DOHH2 (cell line): ENCODE data around the gene MYD88.

ENCODE experiments used
- H3F3A ChIP-seq: fragments of 200-600 bp; sonication (generic), shearing (Covaris generic); 2 replicates; pipeline ENCODE4 v1.6.0; 2016; ENCODE audit warnings: antibody characterized with exemption, mild to moderate bottlenecking; ENCODE audit not compliant: control insufficient read depth, insufficient read depth
- H3K27ac ChIP-seq: fragments of 200-600 bp; sonication (generic); 2 replicates; pipeline ENCODE4 v1.5.1; 2014; ENCODE audit warnings: low read depth, mild to moderate bottlenecking, low read length, moderate library complexity
- H3K27me3 ChIP-seq: fragments of 200-600 bp; sonication (generic); 2 replicates; pipeline ENCODE4 v1.6.1; 2014; ENCODE audit warnings: mild to moderate bottlenecking, low read length, mixed read lengths; ENCODE audit not compliant: control insufficient read depth
- H3K36me3 ChIP-seq: fragments of 200-600 bp; sonication (generic); 2 replicates; pipeline ENCODE4 v1.6.1; 2014; ENCODE audit warnings: mild to moderate bottlenecking, low read length, moderate library complexity, mixed read lengths; ENCODE audit not compliant: control insufficient read depth
- H3K4me1 ChIP-seq: fragments of 200-600 bp; sonication (generic); 2 replicates; pipeline ENCODE4 v1.6.1; 2014; ENCODE audit warnings: mild to moderate bottlenecking, low read length, mixed read lengths; ENCODE audit not compliant: control insufficient read depth
- H3K4me2 ChIP-seq: fragments of 200-600 bp; sonication (generic); 2 replicates; pipeline ENCODE4 v1.6.0; 2014; ENCODE audit warnings: mild to moderate bottlenecking, low read length, moderate library complexity
- H3K4me3 ChIP-seq: fragments of 200-600 bp; sonication (generic); 2 replicates; pipeline ENCODE4 v1.5.1; 2014; ENCODE audit warnings: mild to moderate bottlenecking, low read length, mixed read lengths
- H3K79me2 ChIP-seq: fragments of 200-600 bp; sonication (generic); 2 replicates; pipeline ENCODE4 v1.6.1; 2014; ENCODE audit warnings: mild to moderate bottlenecking, low read length, mixed read lengths; ENCODE audit not compliant: control insufficient read depth
- H3K9me2 ChIP-seq: fragments of 200-600 bp; sonication (generic); replicated peaks from 2 replicates; pipeline ENCODE4 v1.6.1; 2014; ENCODE audit warnings: mild to moderate bottlenecking, low read length, mixed read lengths; ENCODE audit not compliant: control insufficient read depth
- H3K9me3 ChIP-seq: fragments of 200-600 bp; sonication (generic); 2 replicates; pipeline ENCODE4 v1.6.1; 2014; ENCODE audit warnings: antibody characterized with exemption, low read length, mixed read lengths; ENCODE audit not compliant: control insufficient read depth, insufficient read depth
- H4K20me1 ChIP-seq: fragments of 200-600 bp; sonication (generic); 2 replicates; pipeline ENCODE4 v1.6.0; 2014; ENCODE audit warnings: low read depth, mild to moderate bottlenecking, antibody characterized with exemption, low read length, moderate library complexity; ENCODE audit not compliant: control insufficient read depth, insufficient read depth
- EZH2phosphoT487 ChIP-seq: fragments of 200-600 bp; sonication (generic); IDR thresholded peaks from 2 replicates; pipeline ENCODE4 v1.6.1; 2017; ENCODE audit warnings: borderline replicate concordance, mild to moderate bottlenecking, antibody characterized with exemption, low read length, moderate library complexity, mixed read lengths
- TF ChIP-seq, protein P1 (sequence below): fragments of 200-600 bp; sonication (generic); IDR thresholded peaks from one replicate; pipeline ENCODE4 v1.5.1; 2014; ENCODE audit warnings: antibody characterized with exemption, mild to moderate bottlenecking, low read depth, low read length; ENCODE audit not compliant: poor library complexity, severe bottlenecking

MYD88 gene

GRCh38 chr3:38119821-38120692 lies 18.4 kb upstream of the MYD88 start:
- Histone ChIP-seq H3K4me1 (peaks cover 4% of the 10 kb centered on the region; the same call in 1 of the 2 replicates), H3K9me3 (no peaks in the 10 kb centered on the region), H3F3A (peaks cover under 1% of the 10 kb centered on the region), H3K27me3 (peaks cover 4% of the 10 kb centered on the region; the same call in 1 of the 2 replicates), H3K4me3 (no peak overlapping the region), H3K9me2 (no peaks in the 10 kb centered on the region), H4K20me1 (no peaks in the 10 kb centered on the region), H3K36me3 (peaks cover 27% of the 10 kb centered on the region), H3K27ac (no peak overlapping the region), H3K4me2 (no peak overlapping the region), H3K79me2 (no peaks in the 10 kb centered on the region)
- TF ChIP-seq, protein P1, sequence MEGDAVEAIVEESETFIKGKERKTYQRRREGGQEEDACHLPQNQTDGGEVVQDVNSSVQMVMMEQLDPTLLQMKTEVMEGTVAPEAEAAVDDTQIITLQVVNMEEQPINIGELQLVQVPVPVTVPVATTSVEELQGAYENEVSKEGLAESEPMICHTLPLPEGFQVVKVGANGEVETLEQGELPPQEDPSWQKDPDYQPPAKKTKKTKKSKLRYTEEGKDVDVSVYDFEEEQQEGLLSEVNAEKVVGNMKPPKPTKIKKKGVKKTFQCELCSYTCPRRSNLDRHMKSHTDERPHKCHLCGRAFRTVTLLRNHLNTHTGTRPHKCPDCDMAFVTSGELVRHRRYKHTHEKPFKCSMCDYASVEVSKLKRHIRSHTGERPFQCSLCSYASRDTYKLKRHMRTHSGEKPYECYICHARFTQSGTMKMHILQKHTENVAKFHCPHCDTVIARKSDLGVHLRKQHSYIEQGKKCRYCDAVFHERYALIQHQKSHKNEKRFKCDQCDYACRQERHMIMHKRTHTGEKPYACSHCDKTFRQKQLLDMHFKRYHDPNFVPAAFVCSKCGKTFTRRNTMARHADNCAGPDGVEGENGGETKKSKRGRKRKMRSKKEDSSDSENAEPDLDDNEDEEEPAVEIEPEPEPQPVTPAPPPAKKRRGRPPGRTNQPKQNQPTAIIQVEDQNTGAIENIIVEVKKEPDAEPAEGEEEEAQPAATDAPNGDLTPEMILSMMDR, result no peak
- no peak for TF ChIP-seq EZH2phosphoT487

DNA sequence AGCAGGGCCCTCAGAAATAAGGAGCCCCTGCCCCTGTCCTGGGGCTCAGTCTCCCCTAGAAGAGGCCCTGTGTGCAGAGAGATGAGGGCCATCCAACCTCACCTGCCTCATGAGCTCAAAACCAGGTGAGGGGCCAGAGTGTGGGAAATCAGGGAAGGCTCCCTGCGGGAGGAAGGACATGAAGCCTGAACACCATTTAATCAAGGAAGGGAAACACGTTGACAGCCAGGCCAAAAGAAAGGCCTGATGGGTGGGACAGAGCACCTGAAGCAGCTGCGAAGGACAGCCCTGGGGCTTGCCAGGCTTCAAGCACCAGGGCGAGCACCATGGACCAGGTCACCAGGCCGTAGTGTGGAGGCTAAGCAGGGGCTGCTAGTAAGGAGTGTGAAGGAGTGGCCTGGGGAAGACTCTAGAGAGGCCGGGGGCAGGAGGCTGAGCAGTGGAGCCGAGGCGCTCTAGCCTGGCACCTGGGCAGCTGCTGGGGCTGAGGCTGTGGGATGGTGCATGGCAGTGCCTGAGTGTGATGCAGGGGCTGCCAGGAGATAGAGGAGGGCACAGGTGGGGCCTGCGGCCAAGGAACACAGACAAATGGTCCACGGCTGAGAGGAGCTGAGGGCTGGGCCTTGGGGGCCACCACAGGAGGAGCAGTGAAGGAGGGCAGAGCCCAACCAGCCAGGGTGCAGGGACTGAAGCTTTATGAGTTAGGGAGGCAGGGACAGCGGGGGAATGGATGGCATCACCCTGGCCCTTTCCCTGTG lies 17.6 kb upstream of the MYD88 start:
- Histone ChIP-seq H3K36me3 (peaks cover 35% of the 10 kb centered on the region), H3K4me2 (no peak overlapping the region), H3F3A (peaks cover 3% of the 10 kb centered on the region), H3K79me2 (no peaks in the 10 kb centered on the region), H3K9me2 (no peaks in the 10 kb centered on the region), H3K27ac (no peak overlapping the region), H3K4me3 (no peak overlapping the region), H4K20me1 (no peaks in the 10 kb centered on the region), H3K9me3 (no peaks in the 10 kb centered on the region), H3K4me1 (peaks cover 4% of the 10 kb centered on the region; the same call in 1 of the 2 replicates), H3K27me3 (no peaks in the 10 kb centered on the region)
- TF ChIP-seq, protein P1, result no peak
- TF ChIP-seq EZH2phosphoT487, result no peak

- Histone ChIP-seq H3K4me1 (peaks cover 4% of the 10 kb centered on the region; the same call in 1 of the 2 replicates), H3K4me3 (no peak overlapping the region), H3K27me3 (no peaks in the 10 kb centered on the region), H3K4me2 (no peak overlapping the region), H3K36me3 (peaks cover 41% of the 10 kb centered on the region), H3F3A (peaks cover 3% of the 10 kb centered on the region), H3K79me2 (no peaks in the 10 kb centered on the region), H3K9me2 (no peaks in the 10 kb centered on the region), H3K27ac (no peak overlapping the region), H4K20me1 (no peaks in the 10 kb centered on the region), H3K9me3 (no peaks in the 10 kb centered on the region)
- no peak for TF ChIP-seq EZH2phosphoT487
- TF ChIP-seq, protein P1, result no peak
Observed at GRCh38 chr3:38121451-38121831, 17.0 kb upstream of the MYD88 start.
